Measurements from ENCODE around the gene FHDC1. TPM values are rescaled to one million over a fixed set of nuclear protein-coding genes. Genes with fewer than 3 reads are reported as not detected.

Gene FHDC1
- total and polyA plus RNA-seq, 9 donors: 3.6 to 11.1 (median 6.9) TPM

- no CpG with 5 or more reads among the region's 6 CpGs for WGBS (ENCODE audit: insufficient coverage)
- peak; percentile 97 for DNase-seq
- peak overlapping the region; percentile 90 for H3K27ac ChIP-seq (ENCODE audit: low read length)
- peaks cover 14% of the 10 kb centered on the region for H3K27me3 ChIP-seq (ENCODE audit: control insufficient read depth, insufficient read depth, low read length)
- no peaks in the 10 kb centered on the region for H3K9me3 ChIP-seq (replicated peaks; ENCODE audit: control insufficient read depth, low read depth, low read length)
- no peak overlapping the region for H3K4me3 ChIP-seq (ENCODE audit: low read length)
- no peaks in the 10 kb centered on the region for H3K36me3 ChIP-seq (ENCODE audit: control insufficient read depth, insufficient read depth, low read length)
- peaks cover 26% of the 10 kb centered on the region for H3K4me1 ChIP-seq (ENCODE audit: control insufficient read depth, insufficient read depth, low read length)
Measured at GRCh38 chr4:152943672-152944071, 7.5 kb downstream of the FHDC1 start.

GRCh38 chr4:152944666-152945320, 8.7 kb downstream of the FHDC1 start:
- no peak for DNase-seq

GRCh38 chr4:152945639-152946038, 9.5 kb downstream of the FHDC1 start:
- Histone ChIP-seq H3K36me3 (ENCODE audit: control insufficient read depth, insufficient read depth, low read length) (no peaks in the 10 kb centered on the region), H3K4me1 (ENCODE audit: control insufficient read depth, insufficient read depth, low read length) (peaks cover 29% of the 10 kb centered on the region), H3K27me3 (ENCODE audit: control insufficient read depth, insufficient read depth, low read length) (peaks cover 7% of the 10 kb centered on the region), H3K4me3 (ENCODE audit: low read length) (no peak overlapping the region), H3K27ac (ENCODE audit: low read length) (no peak overlapping the region), H3K9me3 (replicated peaks; ENCODE audit: control insufficient read depth, low read depth, low read length) (no peaks in the 10 kb centered on the region)
- 84% methylated on average over 5 of the region's 9 CpGs for WGBS (ENCODE audit: insufficient coverage)
- no peak for DNase-seq

More at GRCh38 chr4:152944666-152945320, 8.7 kb downstream of the FHDC1 start:
- Histone ChIP-seq H3K9me3 (replicated peaks; ENCODE audit: control insufficient read depth, low read depth, low read length) (no peaks in the 10 kb centered on the region), H3K27me3 (ENCODE audit: control insufficient read depth, insufficient read depth, low read length) (peaks cover 3% of the 10 kb centered on the region), H3K4me1 (ENCODE audit: control insufficient read depth, insufficient read depth, low read length) (peaks cover 22% of the 10 kb centered on the region), H3K27ac (ENCODE audit: low read length) (peak overlapping the region; percentile 90), H3K36me3 (ENCODE audit: control insufficient read depth, insufficient read depth, low read length) (no peaks in the 10 kb centered on the region), H3K4me3 (ENCODE audit: low read length) (no peak overlapping the region)
- 28% methylated on average over 3 of the region's 4 CpGs for WGBS (ENCODE audit: insufficient coverage)

- no peak for DNase-seq
- Histone ChIP-seq H3K4me1 (ENCODE audit: control insufficient read depth, insufficient read depth, low read length) (peaks cover 29% of the 10 kb centered on the region), H3K36me3 (ENCODE audit: control insufficient read depth, insufficient read depth, low read length) (no peaks in the 10 kb centered on the region), H3K27me3 (ENCODE audit: control insufficient read depth, insufficient read depth, low read length) (peaks cover 7% of the 10 kb centered on the region), H3K4me3 (ENCODE audit: low read length) (no peak overlapping the region), H3K27ac (ENCODE audit: low read length) (no peak overlapping the region), H3K9me3 (replicated peaks; ENCODE audit: control insufficient read depth, low read depth, low read length) (no peaks in the 10 kb centered on the region)
- WGBS (ENCODE audit: insufficient coverage): no CpG with 5 or more reads among the region's 4 CpGs
Measured at GRCh38 chr4:152946446-152946845, 10.3 kb downstream of the FHDC1 start.

- Histone ChIP-seq H3K36me3 (ENCODE audit: control insufficient read depth, insufficient read depth, low read length) (no peaks in the 10 kb centered on the region), H3K4me3 (ENCODE audit: low read length) (no peak overlapping the region), H3K27ac (ENCODE audit: low read length) (no peak overlapping the region), H3K4me1 (ENCODE audit: control insufficient read depth, insufficient read depth, low read length) (peaks cover 29% of the 10 kb centered on the region), H3K27me3 (ENCODE audit: control insufficient read depth, insufficient read depth, low read length) (peaks cover 7% of the 10 kb centered on the region), H3K9me3 (replicated peaks; ENCODE audit: control insufficient read depth, low read depth, low read length) (no peaks in the 10 kb centered on the region)
- WGBS (ENCODE audit: insufficient coverage): no CpG with 5 or more reads among the region's 2 CpGs
- DNase-seq: no peak
Measured at GRCh38 chr4:152947311-152947710, 11.2 kb downstream of the FHDC1 start.

- 100% methylated on average over 1 of the region's 8 CpGs for WGBS (ENCODE audit: insufficient coverage)
- H3K36me3 ChIP-seq (ENCODE audit: control insufficient read depth, insufficient read depth, low read length): no peaks in the 10 kb centered on the region
- H3K27ac ChIP-seq (ENCODE audit: low read length): no peak overlapping the region
- H3K4me1 ChIP-seq (ENCODE audit: control insufficient read depth, insufficient read depth, low read length): peaks cover 15% of the 10 kb centered on the region
- peaks cover 7% of the 10 kb centered on the region for H3K27me3 ChIP-seq (ENCODE audit: control insufficient read depth, insufficient read depth, low read length)
- DNase-seq: peak; percentile 53
- H3K4me3 ChIP-seq (ENCODE audit: low read length): no peak overlapping the region
- no peaks in the 10 kb centered on the region for H3K9me3 ChIP-seq (replicated peaks; ENCODE audit: control insufficient read depth, low read depth, low read length)
Measured at GRCh38 chr4:152949930-152950329, 13.8 kb downstream of the FHDC1 start.

- H3K4me1 ChIP-seq (ENCODE audit: control insufficient read depth, insufficient read depth, low read length): peaks cover 13% of the 10 kb centered on the region
- no peak overlapping the region for H3K4me3 ChIP-seq (ENCODE audit: low read length)
- no peaks in the 10 kb centered on the region for H3K36me3 ChIP-seq (ENCODE audit: control insufficient read depth, insufficient read depth, low read length)
- peaks cover 7% of the 10 kb centered on the region for H3K27me3 ChIP-seq (ENCODE audit: control insufficient read depth, insufficient read depth, low read length)
- 48% methylated on average over 3 of the region's 11 CpGs for WGBS (ENCODE audit: insufficient coverage)
- H3K9me3 ChIP-seq (replicated peaks; ENCODE audit: control insufficient read depth, low read depth, low read length): no peaks in the 10 kb centered on the region
- no peak for DNase-seq
- H3K27ac ChIP-seq (ENCODE audit: low read length): no peak overlapping the region
Measured at GRCh38 chr4:152950402-152951274, 14.5 kb downstream of the FHDC1 start.

GRCh38 chr4:152951348-152951747, 15.2 kb downstream of the FHDC1 start:
- no CpG with 5 or more reads among the region's 3 CpGs for WGBS (ENCODE audit: insufficient coverage)

GRCh38 chr4:152953514-152953913, 17.4 kb downstream of the FHDC1 start:
- WGBS (ENCODE audit: insufficient coverage): no CpG with 5 or more reads among the region's 3 CpGs
- Histone ChIP-seq H3K4me1 (ENCODE audit: control insufficient read depth, insufficient read depth, low read length) (peaks cover 28% of the 10 kb centered on the region), H3K9me3 (replicated peaks; ENCODE audit: control insufficient read depth, low read depth, low read length) (no peaks in the 10 kb centered on the region), H3K4me3 (ENCODE audit: low read length) (no peak overlapping the region), H3K27ac (ENCODE audit: low read length) (no peak overlapping the region), H3K36me3 (ENCODE audit: control insufficient read depth, insufficient read depth, low read length) (peaks cover 6% of the 10 kb centered on the region), H3K27me3 (ENCODE audit: control insufficient read depth, insufficient read depth, low read length) (peaks cover 7% of the 10 kb centered on the region)
- DNase-seq: no peak

More at GRCh38 chr4:152951348-152951747, 15.2 kb downstream of the FHDC1 start:
- Histone ChIP-seq H3K4me3 (ENCODE audit: low read length) (no peak overlapping the region), H3K4me1 (ENCODE audit: control insufficient read depth, insufficient read depth, low read length) (peaks cover 14% of the 10 kb centered on the region), H3K9me3 (replicated peaks; ENCODE audit: control insufficient read depth, low read depth, low read length) (no peaks in the 10 kb centered on the region), H3K27ac (ENCODE audit: low read length) (no peak overlapping the region), H3K36me3 (ENCODE audit: control insufficient read depth, insufficient read depth, low read length) (no peaks in the 10 kb centered on the region), H3K27me3 (ENCODE audit: control insufficient read depth, insufficient read depth, low read length) (peaks cover 7% of the 10 kb centered on the region)
- DNase-seq: no peak

- Histone ChIP-seq H3K36me3 (ENCODE audit: control insufficient read depth, insufficient read depth, low read length) (peaks cover 6% of the 10 kb centered on the region), H3K9me3 (replicated peaks; ENCODE audit: control insufficient read depth, low read depth, low read length) (no peaks in the 10 kb centered on the region), H3K4me3 (ENCODE audit: low read length) (no peak overlapping the region), H3K27me3 (ENCODE audit: control insufficient read depth, insufficient read depth, low read length) (peaks cover 7% of the 10 kb centered on the region), H3K4me1 (ENCODE audit: control insufficient read depth, insufficient read depth, low read length) (peaks cover 27% of the 10 kb centered on the region), H3K27ac (ENCODE audit: low read length) (no peak overlapping the region)
- no CpG with 5 or more reads among the region's 1 CpG for WGBS (ENCODE audit: insufficient coverage)
- no peak for DNase-seq
Measured at GRCh38 chr4:152954741-152955140, 18.6 kb downstream of the FHDC1 start.

All from muscle of leg (tissue), 11 donors.